Ramos (cell line): Measurements from ENCODE around the gene TSPAN17.

Experiments
- in situ Hi-C: fragments of 300-500 bp; cut with MboI; formaldehyde crosslinking; loops from one replicate; pipeline ENCODE4 v1.14.3; 2022; ENCODE audit warnings: low sequenced_read_pairs; ENCODE audit not compliant: unreplicated experiment

Gene TSPAN17, protein sequence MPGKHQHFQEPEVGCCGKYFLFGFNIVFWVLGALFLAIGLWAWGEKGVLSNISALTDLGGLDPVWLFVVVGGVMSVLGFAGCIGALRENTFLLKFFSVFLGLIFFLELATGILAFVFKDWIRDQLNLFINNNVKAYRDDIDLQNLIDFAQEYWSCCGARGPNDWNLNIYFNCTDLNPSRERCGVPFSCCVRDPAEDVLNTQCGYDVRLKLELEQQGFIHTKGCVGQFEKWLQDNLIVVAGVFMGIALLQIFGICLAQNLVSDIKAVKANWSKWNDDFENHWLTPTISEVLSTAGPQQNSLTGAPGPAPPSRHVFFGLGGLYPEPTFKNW

DNA sequence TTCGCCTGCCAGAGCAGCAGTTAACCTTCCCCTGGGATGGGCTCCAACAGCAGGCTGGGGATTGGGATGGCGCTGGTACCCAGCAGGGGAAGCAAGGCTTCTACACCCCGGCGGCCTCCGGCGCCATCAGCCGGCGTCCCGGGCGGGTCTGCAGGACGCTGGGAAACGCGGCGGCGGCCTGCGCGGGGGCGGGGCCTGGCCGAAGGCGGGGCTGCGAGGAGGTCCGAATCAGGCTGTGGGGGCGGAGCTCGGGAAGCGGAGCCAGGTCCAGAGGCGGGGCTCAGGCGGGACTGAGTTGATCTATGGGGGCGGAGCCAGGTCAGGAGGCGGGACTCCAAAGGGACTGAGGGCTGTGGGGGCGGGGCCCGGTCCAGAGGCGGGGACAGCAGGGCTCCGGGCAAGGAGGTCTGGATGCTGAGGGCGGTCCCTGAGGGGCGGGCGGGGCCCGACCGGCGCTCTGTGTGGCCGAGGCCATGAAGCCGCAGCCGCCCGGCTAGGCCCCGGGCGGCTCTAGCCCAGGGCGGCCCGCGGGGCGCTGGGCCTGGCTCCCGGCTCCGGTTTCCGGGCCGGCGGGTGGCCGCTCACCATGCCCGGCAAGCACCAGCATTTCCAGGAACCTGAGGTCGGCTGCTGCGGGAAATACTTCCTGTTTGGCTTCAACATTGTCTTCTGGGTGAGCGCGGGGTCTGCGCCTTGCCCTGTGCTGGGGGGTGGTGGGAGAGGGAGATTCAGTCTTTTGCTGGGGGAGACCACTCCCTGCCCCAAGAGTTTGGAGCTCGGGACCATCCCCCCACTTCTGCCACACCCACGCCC is at the start of gene TSPAN17:
Gene TSPAN17 (plus strand): TSS at position 455 of the 813 bp plus-strand sequence. CDS start 132 bp downstream, at position 587.
- in situ Hi-C loops, result no loop called here

DNA sequence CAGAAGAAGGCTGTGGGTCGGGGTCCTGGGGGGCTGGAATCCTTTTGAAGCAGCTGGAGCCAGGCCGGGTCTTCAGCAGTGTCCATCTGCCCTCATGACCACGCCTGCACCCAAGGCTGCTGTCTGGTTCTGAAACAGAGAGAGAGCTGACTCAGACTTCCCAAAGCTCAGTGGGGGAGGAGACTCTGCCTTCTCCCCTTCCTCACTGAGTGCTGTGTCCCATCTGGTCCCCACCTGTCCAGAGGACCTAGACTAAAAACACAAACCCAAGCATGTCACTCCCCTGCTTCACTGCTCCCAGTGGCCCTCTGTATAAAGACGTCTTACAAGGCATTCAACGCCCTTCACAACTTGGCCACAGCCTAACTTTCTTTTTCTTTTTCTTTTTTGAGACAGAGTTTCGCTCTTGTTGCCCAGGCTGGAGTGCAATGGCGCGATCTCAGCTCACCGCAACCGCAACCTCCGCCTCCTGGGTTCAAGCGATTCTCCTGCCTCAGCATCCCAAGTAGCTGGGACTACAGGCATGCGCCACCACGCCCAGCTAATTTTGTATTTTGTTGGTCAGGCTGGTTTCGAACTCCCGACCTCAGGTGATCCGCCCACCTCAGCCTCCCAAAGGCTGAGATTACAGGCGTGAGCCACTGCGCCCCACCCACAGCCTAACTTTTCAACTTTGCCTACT is 47.4 kb upstream of the TSPAN17 start:
- in situ Hi-C loops, result loop anchor here (25.0 kb wide), 1 partner anchor 863 kb away; no protein-coding TSS in a partner anchor

- in situ Hi-C loops, result no loop called here
Observed at GRCh38 chr5:176601901-176602482, 45.3 kb upstream of the TSPAN17 start.

DNA sequence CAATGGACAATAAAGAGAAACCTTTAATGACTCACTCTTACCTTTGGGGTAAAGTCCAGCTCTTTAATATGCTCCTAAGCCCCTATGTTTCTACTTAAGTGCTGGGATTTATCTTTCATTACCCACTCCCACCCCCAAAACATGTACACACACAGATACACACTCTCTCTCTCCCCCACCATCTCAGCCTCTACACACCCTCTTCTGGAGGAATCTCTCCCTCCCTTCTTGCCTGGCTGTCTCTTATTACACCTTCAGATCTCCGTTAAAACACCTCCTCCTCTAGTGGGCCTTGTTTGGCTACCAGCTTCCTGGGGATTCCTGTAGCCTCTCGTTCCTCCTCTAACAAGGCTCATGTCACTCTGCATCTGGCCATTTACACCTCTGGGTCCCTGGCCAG is 44.2 kb upstream of the TSPAN17 start:
- in situ Hi-C loops, result no loop called here

DNA sequence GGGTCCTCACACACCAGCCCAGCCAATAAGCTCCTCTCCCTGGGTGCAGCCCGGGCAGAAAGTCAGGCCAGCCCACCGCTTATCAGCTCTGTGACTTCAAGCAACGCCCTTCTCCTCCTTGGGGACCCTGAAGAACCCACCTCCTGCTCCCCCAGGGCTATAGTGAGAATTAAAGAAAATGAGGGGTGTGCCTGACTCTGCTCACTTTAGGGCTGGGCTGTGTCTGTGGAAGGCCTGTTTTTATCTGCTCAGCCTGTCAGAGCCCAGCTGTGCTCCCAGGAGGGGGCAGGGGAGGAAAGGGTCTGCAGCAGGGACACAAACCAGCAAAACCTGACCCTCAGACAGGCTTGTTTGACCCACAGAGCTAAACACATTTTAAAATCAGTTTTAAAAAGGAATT is 41.3 kb upstream of the TSPAN17 start:
- in situ Hi-C loops, result no loop called here

DNA sequence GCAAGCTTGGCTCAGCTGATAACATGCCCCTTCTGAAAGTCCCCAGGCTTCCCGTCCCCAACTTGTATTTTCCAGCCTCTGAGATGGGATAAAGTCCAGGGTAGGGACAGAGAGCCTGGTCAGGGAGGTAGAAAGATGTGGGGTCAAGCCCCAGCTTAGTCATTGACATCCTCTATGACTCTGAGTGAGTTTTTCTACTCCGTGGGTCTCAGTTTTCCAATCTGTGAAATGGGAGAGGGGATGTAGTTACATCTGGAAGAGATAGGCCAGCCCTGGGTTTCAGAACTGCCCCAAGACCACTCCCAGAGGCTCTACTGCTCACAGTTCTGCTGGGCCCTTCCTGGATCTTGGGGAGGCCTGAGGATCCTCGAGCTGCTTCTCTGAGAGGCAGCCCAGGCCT is 40.4 kb upstream of the TSPAN17 start:
- in situ Hi-C loops, result no loop called here

DNA sequence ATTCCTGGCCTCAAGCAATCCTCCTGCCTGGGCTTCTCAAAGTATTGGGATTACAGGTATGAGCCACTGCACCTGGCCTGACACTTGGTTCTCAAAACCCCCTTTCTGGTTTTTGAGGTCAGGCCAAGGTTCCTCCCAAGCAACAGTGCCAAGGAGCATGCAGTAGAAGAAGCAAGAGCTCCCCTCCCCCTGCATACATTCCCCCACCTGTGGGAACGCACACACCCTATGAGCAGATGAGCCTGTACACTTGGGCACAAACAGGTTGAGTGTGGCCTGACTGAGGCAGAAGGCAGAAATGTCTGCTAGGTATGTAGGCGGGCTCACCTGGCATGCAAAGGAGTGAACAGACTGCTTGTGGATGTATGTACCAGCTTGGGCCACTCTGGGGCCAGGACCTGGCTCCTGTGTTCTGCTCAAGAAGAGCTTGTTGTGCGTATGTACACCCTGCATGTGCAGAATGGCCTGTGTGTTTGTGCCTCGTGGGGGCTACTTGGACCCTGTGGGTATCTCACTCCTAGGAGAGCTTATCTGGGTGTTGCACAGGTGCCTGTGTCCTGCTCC is 39.1 kb upstream of the TSPAN17 start:
- in situ Hi-C loops, result no loop called here

DNA sequence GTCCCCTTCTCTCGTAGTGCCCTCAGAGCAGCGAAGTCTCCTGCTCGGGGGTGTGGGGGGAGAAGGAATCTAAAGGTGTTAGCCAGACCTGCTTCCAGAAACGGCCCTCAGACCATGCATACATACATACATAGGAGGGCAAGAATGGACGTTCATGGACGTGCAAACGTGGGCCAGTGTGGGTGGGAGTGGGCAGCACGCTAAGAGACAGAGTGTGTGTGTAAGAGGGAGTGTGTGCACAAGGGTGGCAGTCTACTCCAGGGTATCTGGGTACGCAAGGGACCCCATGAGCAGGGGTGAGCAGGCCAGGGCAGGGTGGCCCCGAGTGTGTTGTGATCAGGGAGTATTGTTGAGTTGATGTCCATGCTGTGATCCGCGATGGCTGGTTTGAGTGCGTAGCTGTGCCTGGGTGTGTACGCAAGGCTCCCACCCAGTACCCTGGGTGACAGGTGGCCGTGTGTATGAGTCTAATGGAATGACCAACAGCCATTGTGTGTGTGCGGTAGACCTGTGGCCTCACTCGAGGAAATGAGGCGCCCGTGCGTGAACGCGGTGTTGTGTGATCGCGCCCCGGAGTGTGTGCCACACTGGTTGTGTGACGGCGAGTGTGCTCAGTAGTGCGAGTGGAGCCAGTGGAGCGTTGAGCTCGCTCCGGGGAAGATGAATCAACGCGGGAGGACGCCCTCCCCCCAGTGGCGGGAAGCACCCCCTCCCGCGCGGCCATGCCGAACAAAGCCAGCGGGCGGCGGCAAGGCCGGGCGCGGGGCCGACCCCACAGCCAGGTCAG is 38.2 kb upstream of the TSPAN17 start:
- in situ Hi-C loops, result no loop called here

GRCh38 chr5:176609724-176610434 is 37.4 kb upstream of the TSPAN17 start, which contains the start of gene GPRIN1:
TSS of gene GPRIN1 (minus strand) at chr5:176610156. CDS start at chr5:176599834, 10,322 bp downstream.
- in situ Hi-C loops, result no loop called here

GRCh38 chr5:176610435-176610773 is 36.9 kb upstream of the TSPAN17 start:
- in situ Hi-C loops, result no loop called here

GRCh38 chr5:176611435-176611834 is 35.8 kb upstream of the TSPAN17 start:
- in situ Hi-C loops, result no loop called here

DNA sequence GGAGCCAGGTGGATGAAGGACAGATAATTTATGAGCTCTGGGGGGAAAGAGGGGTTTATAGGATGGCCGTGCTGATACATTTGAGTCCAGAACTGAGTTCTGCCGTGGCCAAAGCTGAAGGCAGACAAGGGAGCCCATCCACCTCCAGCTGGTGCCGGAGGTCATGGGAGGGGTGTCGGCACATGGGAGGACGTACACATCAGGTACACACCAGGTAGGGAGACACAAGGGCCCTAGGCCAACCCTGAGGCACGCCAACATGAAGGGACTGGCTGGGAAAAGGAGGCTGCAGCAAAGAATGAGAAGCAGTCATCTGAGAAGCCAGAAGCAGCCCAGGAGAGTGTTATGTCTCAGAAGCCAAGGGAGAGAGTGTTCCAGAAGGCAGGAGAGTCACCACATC is 35.3 kb upstream of the TSPAN17 start:
- in situ Hi-C loops, result no loop called here

GRCh38 chr5:176612855-176613254 is 34.4 kb upstream of the TSPAN17 start:
- in situ Hi-C loops, result no loop called here

DNA sequence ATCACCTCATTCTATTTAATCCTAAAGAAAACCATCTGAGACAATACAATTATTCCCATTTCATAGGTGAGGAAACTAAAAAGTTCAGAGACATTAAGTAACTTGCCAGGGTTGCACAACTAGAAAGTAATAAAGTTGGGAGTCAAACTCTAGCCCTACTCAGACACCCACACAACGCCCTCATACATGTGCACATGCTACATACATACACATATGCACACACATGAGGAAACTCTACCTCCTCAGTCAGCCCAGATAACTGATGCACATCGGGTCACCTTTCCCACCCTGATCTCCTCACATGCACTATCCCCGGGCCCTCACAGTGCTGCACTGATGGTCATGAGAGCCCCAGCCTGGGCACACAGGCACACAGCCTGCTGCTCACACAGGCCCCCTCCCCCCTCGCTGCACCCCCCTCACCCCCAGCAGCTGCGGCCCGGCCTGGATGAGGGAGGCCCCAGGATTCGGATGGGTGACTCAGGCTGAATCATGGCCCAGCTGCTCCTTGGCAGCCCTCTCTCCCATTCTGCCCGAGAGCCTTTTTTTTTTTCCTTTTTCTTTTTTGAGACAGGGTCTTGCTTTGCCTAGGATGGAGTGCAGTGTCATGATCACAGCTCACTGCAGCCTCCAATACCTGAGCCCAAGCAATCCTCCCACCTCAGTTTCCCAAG is 32.3 kb upstream of the TSPAN17 start:
- in situ Hi-C loops, result no loop called here

DNA sequence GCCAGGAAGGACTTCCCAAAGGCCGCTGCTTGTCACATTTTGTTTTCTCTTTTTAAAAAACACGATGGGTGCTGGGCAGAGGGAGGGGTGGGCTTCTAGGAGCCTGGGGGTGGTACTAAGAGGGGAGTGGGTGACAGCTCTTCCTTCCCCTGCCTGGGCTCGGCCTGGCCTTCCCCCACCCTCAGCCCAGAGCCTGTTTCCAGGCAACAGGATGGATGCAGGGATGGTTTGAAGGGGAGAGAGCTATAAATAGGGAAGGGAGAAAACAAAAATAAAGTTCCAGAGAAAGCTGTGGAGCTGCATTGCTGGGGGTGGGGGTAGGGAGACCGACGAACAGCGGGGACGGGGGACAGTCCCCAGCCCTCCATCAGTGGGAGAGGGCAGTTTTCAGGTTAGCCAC is 30.8 kb upstream of the TSPAN17 start:
- in situ Hi-C loops, result no loop called here

- in situ Hi-C loops, result no loop called here
Observed at GRCh38 chr5:176618783-176619182, 28.5 kb upstream of the TSPAN17 start.

GRCh38 chr5:176619203-176619568 is 28.1 kb upstream of the TSPAN17 start:
- in situ Hi-C loops, result no loop called here

GRCh38 chr5:176619569-176620332 is 27.5 kb upstream of the TSPAN17 start:
- in situ Hi-C loops, result no loop called here
